Urinary bladder (tissue), 4 donors: Measurements from ENCODE around the gene SLC6A18. TPM values are rescaled to one million over a fixed set of nuclear protein-coding genes. Genes with fewer than 3 reads are reported as not detected.

Experiments
- DNase-seq: peaks from one replicate; pipeline ENCODE4 v3.0.0-alpha.2; 2015; ENCODE audit errors: extremely low spot score
- H3K27ac ChIP-seq: one replicate; pipeline ENCODE4 v1.5.1; 2013; ENCODE audit warnings: low read depth, mild to moderate bottlenecking, moderate library complexity
- H3K36me3 ChIP-seq: one replicate; pipeline ENCODE4 v1.6.1; 2013; ENCODE audit warnings: mild to moderate bottlenecking, moderate library complexity; ENCODE audit not compliant: insufficient read depth
- H3K4me1 ChIP-seq: one replicate; pipeline ENCODE4 v1.6.1; 2013; ENCODE audit warnings: mild to moderate bottlenecking, moderate library complexity; ENCODE audit not compliant: insufficient read depth
- H3K4me3 ChIP-seq: one replicate; pipeline ENCODE4 v1.5.1; 2013; ENCODE audit warnings: low read depth, low read length
- WGBS: extraction: QIAGEN DNeasy Blood & Tissue Kit; methylation state at CpG from one replicate; pipeline ENCODE4 v1.1.7; 2013; 5-methylcytosine and 5-hydroxymethylcytosine counted together
- polyA plus RNA-seq: library from polyadenylated mRNA; stranded (reverse); fragments of 200-250 nt; gene quantifications from one replicate; pipeline ENCODE4 v1.2.3, GENCODE V29; 2013
- total RNA-seq: library from RNA; depleted of rRNA; stranded (reverse); fragments of >200 nt; gene quantifications from one replicate; pipeline ENCODE4 v1.2.3, GENCODE V29; 2014
- donor health status: healthy with polysubstance abuse.
- donor health status: healthy.

The SLC6A18 gene
- total and polyA plus RNA-seq, 2 donors = not detected

DNA sequence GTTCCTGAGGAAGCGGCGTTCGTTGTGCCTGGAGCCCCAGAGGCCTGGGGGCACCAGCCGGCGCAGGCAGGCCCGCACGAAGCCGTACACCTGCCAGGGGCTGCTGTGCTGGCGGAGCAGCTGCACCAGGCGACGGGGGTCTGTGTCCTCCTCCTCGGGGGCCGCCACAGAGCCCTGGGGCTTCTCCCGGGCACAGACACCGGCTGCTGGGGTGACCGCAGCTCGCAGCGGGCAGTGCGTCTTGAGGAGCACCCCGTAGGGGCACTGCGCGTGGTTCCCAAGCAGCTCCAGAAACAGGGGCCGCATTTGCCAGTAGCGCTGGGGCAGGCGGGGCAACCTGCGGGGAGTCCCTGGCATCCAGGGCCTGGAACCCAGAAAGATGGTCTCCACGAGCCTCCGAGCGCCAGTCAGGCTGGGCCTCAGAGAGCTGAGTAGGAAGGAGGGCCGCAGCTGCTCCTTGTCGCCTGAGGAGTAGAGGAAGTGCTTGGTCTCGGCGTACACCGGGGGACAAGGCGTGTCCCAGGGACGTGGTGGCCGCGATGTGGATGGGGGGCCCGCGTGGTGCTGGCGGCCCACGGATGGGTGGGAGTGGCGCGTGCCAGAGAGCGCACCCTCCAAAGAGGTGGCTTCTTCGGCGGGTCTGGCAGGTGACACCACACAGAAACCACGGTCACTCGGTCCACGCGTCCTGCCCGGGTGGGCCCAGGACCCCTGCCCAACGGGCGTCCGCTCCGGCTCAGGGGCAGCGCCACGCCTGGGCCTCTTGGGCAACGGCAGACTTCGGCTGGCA is 68.4 kb downstream of the SLC6A18 start:
- no peaks in the 10 kb centered on the region for H3K4me1 ChIP-seq

GRCh38 chr5:1294206-1294834 is 69.1 kb downstream of the SLC6A18 start:
- DNase-seq = no peak
- no peak overlapping the region for H3K4me3 ChIP-seq

More for the DNA sequence above, 68.4 kb downstream of the SLC6A18 start:
- no peak overlapping the region for H3K27ac ChIP-seq
- DNase-seq = no peak
- H3K36me3 ChIP-seq = no peaks in the 10 kb centered on the region
- WGBS = 90% methylated on average over 60 of the region's 60 CpGs
- no peak overlapping the region for H3K4me3 ChIP-seq

GRCh38 chr5:1294835-1295649 is 69.9 kb downstream of the SLC6A18 start, which contains the start of gene TERT:
TERT (minus strand) TSS chr5:1295068; CDS start chr5:1294989, 79 bp downstream.
- H3K36me3 ChIP-seq = no peaks in the 10 kb centered on the region
- no peak within 1 kb of the TSS for H3K27ac ChIP-seq
- no peaks in the 10 kb centered on the region for H3K4me1 ChIP-seq
- DNase-seq = no peak
- H3K4me3 ChIP-seq = no peak within 1 kb of the TSS
- WGBS = 2% methylated on average over 101 of the region's 102 CpGs

More at GRCh38 chr5:1294206-1294834, 69.1 kb downstream of the SLC6A18 start:
- Histone ChIP-seq H3K27ac (no peak overlapping the region), H3K4me1 (no peaks in the 10 kb centered on the region), H3K36me3 (no peaks in the 10 kb centered on the region)
- WGBS = 32% methylated on average over 68 of the region's 69 CpGs

DNA sequence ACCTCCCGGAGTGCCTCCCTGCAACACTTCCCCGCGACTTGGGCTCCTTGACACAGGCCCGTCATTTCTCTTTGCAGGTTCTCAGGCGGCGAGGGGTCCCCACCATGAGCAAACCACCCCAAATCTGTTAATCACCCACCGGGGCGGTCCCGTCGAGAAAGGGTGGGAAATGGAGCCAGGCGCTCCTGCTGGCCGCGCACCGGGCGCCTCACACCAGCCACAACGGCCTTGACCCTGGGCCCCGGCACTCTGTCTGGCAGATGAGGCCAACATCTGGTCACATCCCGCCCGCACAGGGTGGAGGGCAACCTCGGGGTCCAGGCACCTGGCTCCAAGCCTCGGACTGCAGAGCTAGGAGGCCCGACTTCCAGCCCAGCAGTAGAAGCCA is 70.5 kb downstream of the SLC6A18 start:
- no peak overlapping the region for H3K4me3 ChIP-seq
- H3K27ac ChIP-seq = no peak overlapping the region
- no peak for DNase-seq
- 35% methylated on average over 22 of the region's 22 CpGs for WGBS
- H3K4me1 ChIP-seq = no peaks in the 10 kb centered on the region
- no peaks in the 10 kb centered on the region for H3K36me3 ChIP-seq

Other genes with a start within 250 kb of the SLC6A18 start
- gene NKD2, start 216.6 kb upstream of the SLC6A18 start, total RNA-seq = 1.3 TPM
- 7.5 TPM for gene NKD2, start 216.6 kb upstream of the SLC6A18 start, polyA plus RNA-seq
- 10.2 TPM for gene SLC12A7, start 113.3 kb upstream of the SLC6A18 start, total RNA-seq
- gene SLC12A7, start 113.3 kb upstream of the SLC6A18 start, polyA plus RNA-seq = 23.8 TPM
- gene SLC6A19, start 23.8 kb upstream of the SLC6A18 start, total RNA-seq = not detected
- gene SLC6A19, start 23.8 kb upstream of the SLC6A18 start, polyA plus RNA-seq = not detected
- gene TERT, start 69.7 kb downstream of the SLC6A18 start, total RNA-seq = not detected
- gene TERT, start 69.7 kb downstream of the SLC6A18 start, polyA plus RNA-seq = not detected
- gene CLPTM1L, start 119.7 kb downstream of the SLC6A18 start, total RNA-seq = 72.8 TPM
- 85.3 TPM for gene CLPTM1L, start 119.7 kb downstream of the SLC6A18 start, polyA plus RNA-seq
- not detected for gene SLC6A3, start 220.1 kb downstream of the SLC6A18 start, total RNA-seq
- 0.77 TPM for gene SLC6A3, start 220.1 kb downstream of the SLC6A18 start, polyA plus RNA-seq